PFSK-1 (cell line): ENCODE measurements around the gene TMTC2.

Experiments
- FOXP2 ChIP-seq: optimal IDR thresholded peaks from 2 replicates; pipeline ENCODE3; 2011; ENCODE audit warnings: borderline replicate concordance, control low read depth, inconsistent platforms; ENCODE audit not compliant: insufficient read depth; ENCODE audit errors: extremely low read length, extremely low read depth
- POLR2AphosphoS5 ChIP-seq: IDR thresholded peaks from 2 replicates; pipeline ENCODE4 v1.6.1; 2012; ENCODE audit warnings: low read depth, mild to moderate bottlenecking, control low read depth, low read length, moderate library complexity
- REST ChIP-seq, 2 experiments: IDR thresholded peaks; 2 replicates each; pipeline versions ENCODE4 v1.6.1 to v1.8.0; 2011 to 2012; ENCODE audit warnings: low read depth in 2 of 2, low read length in 2 of 2, control low read depth in 1 of 2, inconsistent platforms in 1 of 2, mild to moderate bottlenecking in 1 of 2, moderate library complexity in 1 of 2; ENCODE audit not compliant: insufficient read depth in 1 of 2
- SIN3A ChIP-seq: IDR thresholded peaks from 2 replicates; pipeline ENCODE4 v1.6.1; 2012; ENCODE audit warnings: mild to moderate bottlenecking, low read length, moderate library complexity, borderline replicate concordance; ENCODE audit not compliant: insufficient read depth
- TAF1 ChIP-seq: IDR thresholded peaks from 2 replicates; pipeline ENCODE4 v1.6.1; 2012; ENCODE audit warnings: low read length, control low read depth, borderline replicate concordance; ENCODE audit not compliant: insufficient read depth

The TMTC2 gene

GRCh38 chr12:83052890-83053541 lies 366.3 kb downstream of the TMTC2 start:
- TF ChIP-seq FOXP2 (no peak), TAF1 (no peak), SIN3A (no peak), POLR2AphosphoS5 (no peak), REST (IDR thresholded peaks at IDR 0.05; ENCODE audit: insufficient read depth in 1 of 2, low read depth in 2 of 2, low read length in 2 of 2) (no peak)

GRCh38 chr12:83057436-83057835 lies 370.7 kb downstream of the TMTC2 start:
- no peak for TF ChIP-seq TAF1

GRCh38 chr12:83059107-83059506 lies 372.4 kb downstream of the TMTC2 start:
- no peak for TF ChIP-seq TAF1
- no peak for TF ChIP-seq FOXP2
- TF ChIP-seq POLR2AphosphoS5: no peak
- no peak for TF ChIP-seq SIN3A
- no peak for TF ChIP-seq REST (IDR thresholded peaks at IDR 0.05; ENCODE audit: insufficient read depth in 1 of 2, low read depth in 2 of 2, low read length in 2 of 2)

- TF ChIP-seq POLR2AphosphoS5: no peak
- TF ChIP-seq FOXP2: no peak
- TF ChIP-seq SIN3A: no peak
- no peak for TF ChIP-seq TAF1
- TF ChIP-seq REST (IDR thresholded peaks at IDR 0.05; ENCODE audit: insufficient read depth in 1 of 2, low read depth in 2 of 2, low read length in 2 of 2): no peak
Measured at GRCh38 chr12:83065562-83065961, 378.9 kb downstream of the TMTC2 start.

- TF ChIP-seq REST (IDR thresholded peaks at IDR 0.05; ENCODE audit: insufficient read depth in 1 of 2, low read depth in 2 of 2, low read length in 2 of 2) (no peak), TAF1 (no peak), POLR2AphosphoS5 (no peak), SIN3A (no peak)
Measured at GRCh38 chr12:83067981-83068380, 381.3 kb downstream of the TMTC2 start.
